CD14-positive monocyte (primary cell): Measurements from ENCODE around the gene FAAP24. TPM values are rescaled to one million over a fixed set of nuclear protein-coding genes. Genes with fewer than 3 reads are reported as not detected.

ENCODE experiments used
- DNase-seq, 3 donors: peaks; one replicate each; pipeline ENCODE4 v3.0.0-alpha.2; 2011 to 2022
- H2AFZ ChIP-seq: 2 replicates; pipeline ENCODE4 v1.6.0; 2012; ENCODE audit warnings: mild to moderate bottlenecking, low read depth, low read length, inconsistent platforms; ENCODE audit not compliant: insufficient read depth, poor library complexity, severe bottlenecking
- H3K27ac ChIP-seq, 2 donors: 1 replicate in 1 of 2; 2 replicates in 1 of 2; pipeline ENCODE4 v1.5.1; 2012 to 2013; ENCODE audit warnings: low read length in 2 of 2, control low read depth in 1 of 2, inconsistent platforms in 1 of 2, low read depth in 1 of 2, mild to moderate bottlenecking in 1 of 2
- H3K27me3 ChIP-seq, 2 donors: one replicate each; pipeline versions ENCODE4 v1.6.0 to v1.6.1; 2011 to 2013; ENCODE audit warnings: low read length in 2 of 2; ENCODE audit not compliant: control insufficient read depth in 2 of 2, insufficient read depth in 2 of 2
- H3K36me3 ChIP-seq, 2 donors: replicated peaks in 1 of 2; 1 replicate in 1 of 2; 2 replicates in 1 of 2; pipeline versions ENCODE4 v1.5.1 to v1.6.1; 2012 to 2013; ENCODE audit warnings: low read length in 2 of 2, control low read depth in 1 of 2, inconsistent platforms in 1 of 2, mild to moderate bottlenecking in 1 of 2; ENCODE audit not compliant: insufficient read depth in 2 of 2, control insufficient read depth in 1 of 2
- H3K4me1 ChIP-seq, 2 donors: 1 replicate in 1 of 2; 2 replicates in 1 of 2; pipeline versions ENCODE4 v1.5.1 to v1.6.1; 2012 to 2013; ENCODE audit warnings: low read length in 2 of 2, control low read depth in 1 of 2, inconsistent platforms in 1 of 2, mild to moderate bottlenecking in 1 of 2, moderate library complexity in 1 of 2; ENCODE audit not compliant: insufficient read depth in 2 of 2, control insufficient read depth in 1 of 2
- H3K4me2 ChIP-seq: replicated peaks from 2 replicates; pipeline ENCODE3; 2012; ENCODE audit warnings: low read length, moderate library complexity, mild to moderate bottlenecking; ENCODE audit not compliant: poor library complexity, severe bottlenecking; ENCODE audit errors: extremely low read depth
- H3K4me3 ChIP-seq, 3 experiments: fragments of 200-600 bp in 1 of 3; sonication (generic) in 1 of 3; replicated peaks in 1 of 3; 1 replicate in 2 of 3; 2 replicates in 1 of 3; pipeline ENCODE4 v1.5.1; 2011 to 2013; ENCODE audit warnings: low read length in 3 of 3, mild to moderate bottlenecking in 3 of 3, control low read depth in 2 of 3, low read depth in 2 of 3, inconsistent platforms in 1 of 3, moderate library complexity in 1 of 3
- H3K79me2 ChIP-seq: 2 replicates; pipeline ENCODE4 v1.6.0; 2012; ENCODE audit warnings: mild to moderate bottlenecking, control low read depth, inconsistent platforms, low read length, moderate library complexity; ENCODE audit not compliant: insufficient read depth
- H3K9ac ChIP-seq: 2 replicates; pipeline ENCODE4 v1.6.0; 2017; ENCODE audit warnings: low read length, mild to moderate bottlenecking; ENCODE audit not compliant: insufficient read depth, poor library complexity, severe bottlenecking
- H3K9me3 ChIP-seq, 2 donors: replicated peaks in 1 of 2; 1 replicate in 1 of 2; 2 replicates in 1 of 2; pipeline versions ENCODE4 v1.5.1 to v1.6.1; 2012 to 2013; ENCODE audit warnings: low read length in 2 of 2, control low read depth in 1 of 2; ENCODE audit not compliant: control insufficient read depth in 1 of 2, insufficient read depth in 1 of 2
- H4K20me1 ChIP-seq: 2 replicates; pipeline ENCODE4 v1.6.0; 2012; ENCODE audit warnings: mild to moderate bottlenecking, low read length, control low read depth, moderate library complexity; ENCODE audit not compliant: insufficient read depth
- H3K27ac Mint-ChIP-seq, 7 donors: one replicate each; pipeline ENCODE4 v1.8.0; 2020; ENCODE audit warnings: mild to moderate bottlenecking in 7 of 7, mixed read lengths in 7 of 7, moderate library complexity in 6 of 7, inconsistent platforms in 2 of 7
- H3K27me3 Mint-ChIP-seq, 3 donors: one replicate each; pipeline ENCODE4 v1.8.0; 2021 to 2022; ENCODE audit warnings: low read depth in 3 of 3, mild to moderate bottlenecking in 3 of 3, mixed read lengths in 3 of 3, moderate library complexity in 3 of 3, inconsistent platforms in 1 of 3
- H3K36me3 Mint-ChIP-seq, 2 donors: one replicate each; pipeline ENCODE4 v1.8.0; 2020; ENCODE audit warnings: mixed read lengths in 2 of 2, inconsistent platforms in 1 of 2, mild to moderate bottlenecking in 1 of 2
- H3K4me1 Mint-ChIP-seq: one replicate; pipeline ENCODE4 v1.8.0; 2020; ENCODE audit warnings: mild to moderate bottlenecking, mixed read lengths
- H3K4me3 Mint-ChIP-seq, 2 donors: one replicate each; pipeline ENCODE4 v1.8.0; 2020; ENCODE audit warnings: mild to moderate bottlenecking in 2 of 2, mixed read lengths in 2 of 2, moderate library complexity in 1 of 2
- H3K9me3 Mint-ChIP-seq, 7 donors: one replicate each; pipeline ENCODE4 v1.8.0; 2020 to 2022; ENCODE audit warnings: mixed read lengths in 7 of 7, mild to moderate bottlenecking in 6 of 7, moderate library complexity in 6 of 7, inconsistent platforms in 2 of 7
- WGBS: methylation state at CpG from one replicate; pipeline ENCODE4 v1.1.5; 2013; ENCODE audit warnings: missing lambda C conversion rate; ENCODE audit not compliant: insufficient coverage; 5-methylcytosine and 5-hydroxymethylcytosine counted together
- intact Hi-C, 2 donors: fragments of 100-400 bp; cut with micrococcal nuclease; formaldehyde crosslinking; loops; one replicate each; pipeline versions ENCODE4 v1.15.0 to v1.15.1; 2023
- polyA minus RNA-seq: library from RNA; depleted of rRNA, polyadenylated mRNA; stranded (reverse); fragments of >200 nt; gene quantifications from 2 replicates; pipeline ENCODE4 v1.2.3, GENCODE V29; 2012
- polyA plus RNA-seq, 3 donors: library from polyadenylated mRNA; depleted of rRNA in 1 of 3; unstranded in 2 of 3; stranded (reverse) in 1 of 3; fragments of 300-500 nt in 2 of 3; fragments of >200 nt in 1 of 3; fragmentation: Illumina TruSeq in 2 of 3; gene quantifications; 1 replicate in 2 of 3; 2 replicates in 1 of 3; pipeline ENCODE4 v1.2.3, GENCODE V29; 2012 to 2021
- total RNA-seq, 12 experiments: library from RNA in 1 of 12; stranded (reverse) in 1 of 12; fragments of 120-200 nt in 1 of 12; gene quantifications; one replicate each; pipeline ENCODE4 v1.2.4 and lab custom pipeline; 2013 to 2026; ENCODE audit warnings: mixed read lengths in 6 of 12, inconsistent platforms in 1 of 12
- TF ChIP-seq, protein P1 (sequence below): fragments of 200-600 bp; IDR thresholded peaks from one replicate; pipeline ENCODE4 v1.8.0; 2022; ENCODE audit warnings: antibody characterized with exemption, mild to moderate bottlenecking

Gene FAAP24, protein sequence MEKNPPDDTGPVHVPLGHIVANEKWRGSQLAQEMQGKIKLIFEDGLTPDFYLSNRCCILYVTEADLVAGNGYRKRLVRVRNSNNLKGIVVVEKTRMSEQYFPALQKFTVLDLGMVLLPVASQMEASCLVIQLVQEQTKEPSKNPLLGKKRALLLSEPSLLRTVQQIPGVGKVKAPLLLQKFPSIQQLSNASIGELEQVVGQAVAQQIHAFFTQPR
- 2.6 TPM for total RNA-seq (2013)
- polyA plus RNA-seq, result 1 to 10 TPM in 2 of 3 donors, under 1 TPM in 1; 0.61 to 4.2 (median 2.3) TPM
- 0.28 and 1.0 TPM in 2 replicates for polyA minus RNA-seq
- 0 to 2.1 (median 0.72) reads per million in 11 experiments for total RNA-seq (lab: John Stamatoyannopoulos, UW)

DNA sequence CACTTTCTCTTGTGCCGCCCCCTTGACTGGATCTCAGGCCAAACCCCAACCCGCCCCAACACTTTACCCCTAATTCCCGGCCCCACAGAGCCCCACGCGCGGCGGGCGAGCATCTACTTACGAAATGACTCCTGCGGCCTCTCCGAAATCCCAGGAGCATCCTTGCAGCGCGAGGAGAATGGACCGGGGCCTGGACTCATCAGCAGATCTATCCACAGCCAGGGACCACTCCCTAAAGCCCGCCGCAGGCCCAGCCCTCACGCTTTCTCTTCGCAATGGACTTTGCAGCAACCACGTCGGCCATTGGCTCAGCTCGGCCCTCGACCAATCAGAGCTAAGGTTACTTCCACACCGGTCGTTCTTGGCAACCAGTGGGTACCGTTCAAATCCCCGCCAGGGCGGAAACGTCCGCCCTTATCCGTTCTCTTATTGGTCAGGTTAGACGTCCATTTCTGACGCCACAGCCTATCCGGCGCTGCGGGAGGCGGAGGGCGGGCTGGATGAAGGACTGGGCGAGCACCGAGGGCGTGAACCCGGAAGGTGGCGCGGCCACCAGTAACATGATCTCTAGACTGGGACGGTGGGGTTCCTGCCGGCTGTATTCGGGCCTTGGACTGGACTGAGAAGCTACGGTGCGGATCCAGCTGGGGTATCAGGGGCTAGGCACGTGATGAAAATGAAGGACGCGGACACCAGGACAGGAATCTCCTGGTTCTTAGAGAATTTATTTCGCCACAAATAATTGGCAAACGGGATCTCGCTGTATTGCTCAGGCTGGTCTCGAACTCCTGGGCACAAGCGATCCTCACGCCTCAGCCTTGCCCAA lies at the start of gene FAAP24, which contains the start of gene CEP89:
TSS of gene FAAP24 (plus strand) at position 528 of the 826 bp plus-strand sequence. CDS start 955 bp downstream, outside the sequence.
TSS of gene CEP89 (minus strand) at position 244 of the 826 bp plus-strand sequence. CDS start at position 160, 84 bp downstream.
- 1% methylated on average over 55 of the region's 57 CpGs for WGBS
- peak; percentile 99 to 100 (median 99) for DNase-seq
- peak within 1 kb of the TSS; percentile 85 to 99 (median 97) for H3K27ac Mint-ChIP-seq

More for the DNA sequence above, at the start of gene FAAP24, which contains the start of gene CEP89:
- Mint-ChIP-seq H3K27me3 (no peaks in the 10 kb centered on the region), H3K4me1 (peaks cover 13% of the 10 kb centered on the region), H3K9me3 (no peaks in the 10 kb centered on the region), H3K36me3 (peaks cover 3 to 27% of the 10 kb centered on the region in 2 donors), H3K4me3 (peak within 1 kb of the TSS; percentile 97 to 98)
- Histone ChIP-seq H3K4me3 (peak within 1 kb of the TSS; percentile 53 to 96 (median 80)), H3K79me2 (peaks cover 23% of the 10 kb centered on the region), H3K27ac (peak within 1 kb of the TSS; percentile 51 to 88), H3K4me2 (peak within 1 kb of the TSS; percentile 84), H3K9ac (peak within 1 kb of the TSS; percentile 69), H3K36me3 (no peaks in the 10 kb centered on the region), H3K9me3 (no peaks in the 10 kb centered on the region), H2AFZ (peak within 1 kb of the TSS; percentile 93), H3K27me3 (no peaks in the 10 kb centered on the region), H3K4me1 (peaks cover 14 to 22% of the 10 kb centered on the region in 2 donors), H4K20me1 (no peaks in the 10 kb centered on the region)
- intact Hi-C loops, result loop anchor here (5.0 to 10.0 kb wide), 4 partner anchors 105 to 1453 kb away; partner anchors contain the start of genes GPATCH1 (in 1 of the 2) and UBA2 (in 1 of the 2)
- TF ChIP-seq, protein P1, sequence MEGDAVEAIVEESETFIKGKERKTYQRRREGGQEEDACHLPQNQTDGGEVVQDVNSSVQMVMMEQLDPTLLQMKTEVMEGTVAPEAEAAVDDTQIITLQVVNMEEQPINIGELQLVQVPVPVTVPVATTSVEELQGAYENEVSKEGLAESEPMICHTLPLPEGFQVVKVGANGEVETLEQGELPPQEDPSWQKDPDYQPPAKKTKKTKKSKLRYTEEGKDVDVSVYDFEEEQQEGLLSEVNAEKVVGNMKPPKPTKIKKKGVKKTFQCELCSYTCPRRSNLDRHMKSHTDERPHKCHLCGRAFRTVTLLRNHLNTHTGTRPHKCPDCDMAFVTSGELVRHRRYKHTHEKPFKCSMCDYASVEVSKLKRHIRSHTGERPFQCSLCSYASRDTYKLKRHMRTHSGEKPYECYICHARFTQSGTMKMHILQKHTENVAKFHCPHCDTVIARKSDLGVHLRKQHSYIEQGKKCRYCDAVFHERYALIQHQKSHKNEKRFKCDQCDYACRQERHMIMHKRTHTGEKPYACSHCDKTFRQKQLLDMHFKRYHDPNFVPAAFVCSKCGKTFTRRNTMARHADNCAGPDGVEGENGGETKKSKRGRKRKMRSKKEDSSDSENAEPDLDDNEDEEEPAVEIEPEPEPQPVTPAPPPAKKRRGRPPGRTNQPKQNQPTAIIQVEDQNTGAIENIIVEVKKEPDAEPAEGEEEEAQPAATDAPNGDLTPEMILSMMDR, result no peak
